BLaER1 treated with 17β-estradiol and CSF1 and Interleukin-3, amounts not matched to agents 10 nM and 100 nM (cell line): ENCODE results near the gene FLNB.

Source experiments
- H3K27ac ChIP-seq, 11 experiments: shearing (Covaris generic); formaldehyde crosslinking; 2 replicates each; pipeline ENCODE4 v1.8.1; 2022
- H3K27me3 ChIP-seq, 11 experiments: shearing (Covaris generic); formaldehyde crosslinking; 2 replicates each; pipeline ENCODE4 v1.8.1; 2022
- H3K36me3 ChIP-seq, 11 experiments: shearing (Covaris generic); formaldehyde crosslinking; 2 replicates each; pipeline ENCODE4 v1.8.1; 2022
- H3K4me1 ChIP-seq, 10 experiments: shearing (Covaris generic); formaldehyde crosslinking; 2 replicates each; pipeline ENCODE4 v1.8.1; 2022
- H3K4me2 ChIP-seq, 11 experiments: shearing (Covaris generic); formaldehyde crosslinking; 2 replicates each; pipeline ENCODE4 v1.8.1; 2022
- H3K4me3 ChIP-seq, 10 experiments: shearing (Covaris generic); formaldehyde crosslinking; 2 replicates each; pipeline ENCODE4 v1.8.1; 2022
- H3K9ac ChIP-seq, 11 experiments: shearing (Covaris generic); formaldehyde crosslinking; 2 replicates each; pipeline ENCODE4 v1.8.1; 2022
- H3K9me3 ChIP-seq, 11 experiments: shearing (Covaris generic); formaldehyde crosslinking; replicated peaks in 1 of 11; 2 replicates each; pipeline ENCODE4 v1.8.1; 2022
- H4K20me1 ChIP-seq, 11 experiments: shearing (Covaris generic); formaldehyde crosslinking; 2 replicates each; pipeline ENCODE4 v1.8.1; 2022
- Cebpa-rat ChIP-seq, 11 experiments: shearing (Covaris generic); IDR thresholded peaks; 2 replicates each; pipeline ENCODE4 v1.8.1; 2022

Gene FLNB

GRCh38 chr3:58084166-58084565 lies 75.9 kb downstream of the FLNB start:
- Histone ChIP-seq H3K9me3 (no peaks in the 10 kb centered on the region), H3K4me1 (peaks cover 54 to 70% (median 66%) of the 10 kb centered on the region in 10 experiments), H3K4me3 (no peak overlapping the region), H3K27me3 (no peaks in the 10 kb centered on the region), H4K20me1 (no peaks in the 10 kb centered on the region), H3K4me2 (peak overlapping the region in 3 of 11 experiments; percentile 26 to 39 (median 34); a peak in 4 of 22 replicates), H3K36me3 (peaks cover 0 to 47% (median 16%) of the 10 kb centered on the region in 11 experiments; a peak in 15 of 22 replicates), H3K9ac (no peak overlapping the region), H3K27ac (peak overlapping the region in 4 of 11 experiments; percentile 52 to 84 (median 78); a peak in 8 of 22 replicates)
- no peak for TF ChIP-seq Cebpa-rat (IDR thresholded peaks at IDR 0.05)

- Histone ChIP-seq H3K9me3 (no peaks in the 10 kb centered on the region), H4K20me1 (no peaks in the 10 kb centered on the region), H3K4me3 (no peak overlapping the region), H3K9ac (no peak overlapping the region), H3K27ac (peak overlapping the region in 4 of 11 experiments; percentile 18 to 81 (median 23); a peak in 4 of 22 replicates), H3K4me1 (peaks cover 49 to 62% (median 58%) of the 10 kb centered on the region in 10 experiments), H3K27me3 (no peaks in the 10 kb centered on the region), H3K4me2 (peak overlapping the region in 8 of 11 experiments; percentile 8 to 71 (median 38); a peak in 14 of 22 replicates), H3K36me3 (peaks cover 0 to 49% (median 19%) of the 10 kb centered on the region in 11 experiments; a peak in 15 of 22 replicates)
- TF ChIP-seq Cebpa-rat (IDR thresholded peaks at IDR 0.05) = no peak
Measured at GRCh38 chr3:58084788-58085543, 76.7 kb downstream of the FLNB start.

GRCh38 chr3:58085616-58086015 lies 77.4 kb downstream of the FLNB start:
- no peaks in the 10 kb centered on the region for H3K9me3 ChIP-seq
- H3K4me1 ChIP-seq = peaks cover 42 to 56% (median 51%) of the 10 kb centered on the region in 10 experiments
- no peak overlapping the region for H3K9ac ChIP-seq
- H3K27ac ChIP-seq = peak overlapping the region in 3 of 11 experiments; percentile 18 to 28 (median 18); a peak in 4 of 22 replicates
- no peaks in the 10 kb centered on the region for H3K27me3 ChIP-seq
- H3K36me3 ChIP-seq = peaks cover 0 to 53% (median 20%) of the 10 kb centered on the region in 11 experiments; a peak in 15 of 22 replicates
- no peaks in the 10 kb centered on the region for H4K20me1 ChIP-seq
- TF ChIP-seq Cebpa-rat (IDR thresholded peaks at IDR 0.05) = no peak
- H3K4me2 ChIP-seq = peak overlapping the region in 7 of 11 experiments; percentile 8 to 71 (median 39); a peak in 14 of 22 replicates
- no peak overlapping the region for H3K4me3 ChIP-seq

DNA sequence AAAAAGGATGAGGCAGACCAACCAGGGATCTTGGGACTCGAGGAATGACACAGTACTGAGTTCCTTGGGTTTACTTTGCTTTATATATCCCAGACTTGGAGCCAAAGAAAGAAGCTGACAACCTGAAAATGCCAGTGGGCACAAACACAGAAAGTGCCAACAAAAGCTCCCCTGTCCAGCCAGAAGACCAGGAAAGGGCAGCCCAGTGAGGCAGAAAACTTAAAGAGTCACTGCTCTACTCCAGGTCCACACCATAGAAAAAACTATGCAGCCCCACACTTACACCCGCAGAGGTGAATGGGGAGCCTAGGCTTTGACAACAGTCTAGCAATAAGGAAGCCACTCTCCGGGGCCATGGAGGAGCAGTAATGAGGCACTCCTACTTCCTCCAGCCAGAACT lies 80.3 kb downstream of the FLNB start:
- Histone ChIP-seq H3K9me3 (peaks cover 0 to 7% (median 0%) of the 10 kb centered on the region in 11 experiments; a peak in 7 of 22 replicates), H3K27ac (no peak overlapping the region), H3K4me2 (no peak overlapping the region), H3K4me3 (no peak overlapping the region), H3K27me3 (no peaks in the 10 kb centered on the region), H3K36me3 (peaks cover 0 to 64% (median 26%) of the 10 kb centered on the region in 11 experiments; a peak in 16 of 22 replicates), H4K20me1 (no peaks in the 10 kb centered on the region; a peak in 1 of 22 replicates), H3K4me1 (peaks cover 14 to 33% (median 25%) of the 10 kb centered on the region in 10 experiments; a peak in 19 of 20 replicates), H3K9ac (no peak overlapping the region)
- TF ChIP-seq Cebpa-rat (IDR thresholded peaks at IDR 0.05) = no peak

GRCh38 chr3:58090351-58090750 lies 82.1 kb downstream of the FLNB start:
- no peaks in the 10 kb centered on the region for H3K27me3 ChIP-seq
- H3K9me3 ChIP-seq = peaks cover 0 to 8% (median 0%) of the 10 kb centered on the region in 11 experiments; a peak in 7 of 22 replicates
- H3K4me1 ChIP-seq = peaks cover 4 to 21% (median 10%) of the 10 kb centered on the region in 10 experiments; a peak in 18 of 20 replicates
- no peak overlapping the region for H3K4me3 ChIP-seq
- H3K27ac ChIP-seq = no peak overlapping the region
- peaks cover 0 to 71% (median 35%) of the 10 kb centered on the region in 11 experiments; a peak in 17 of 22 replicates for H3K36me3 ChIP-seq
- H3K4me2 ChIP-seq = no peak overlapping the region
- peaks cover 0 to 5% (median 0%) of the 10 kb centered on the region in 11 experiments; a peak in 1 of 22 replicates for H4K20me1 ChIP-seq
- no peak for TF ChIP-seq Cebpa-rat (IDR thresholded peaks at IDR 0.05)
- no peak overlapping the region for H3K9ac ChIP-seq

DNA sequence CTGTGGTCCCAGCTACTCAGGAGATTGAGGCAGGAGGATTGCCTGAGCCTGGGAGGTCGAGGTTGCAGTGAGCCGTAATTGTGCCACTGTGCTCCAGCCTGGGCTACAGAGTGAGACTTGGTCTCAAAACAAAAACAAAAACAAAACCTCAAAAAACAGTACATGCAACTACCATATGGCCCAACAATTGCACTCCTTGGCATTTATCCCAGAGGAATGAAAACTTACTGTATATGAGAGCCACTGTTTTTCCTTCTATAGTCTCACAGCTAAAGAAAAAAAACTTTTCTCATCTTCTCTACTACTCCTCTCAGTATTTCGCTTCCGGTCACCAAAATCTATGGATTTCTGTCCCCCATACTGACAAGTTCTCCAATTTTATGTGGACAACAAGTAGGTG lies 84.3 kb downstream of the FLNB start:
- Histone ChIP-seq H3K9me3 (peaks cover 0 to 8% (median 0%) of the 10 kb centered on the region in 11 experiments; a peak in 7 of 22 replicates), H3K27me3 (no peaks in the 10 kb centered on the region), H3K27ac (no peak overlapping the region), H3K9ac (no peak overlapping the region), H3K4me1 (peaks cover 0 to 12% (median 2%) of the 10 kb centered on the region in 10 experiments; a peak in 6 of 20 replicates), H4K20me1 (peaks cover 0 to 5% (median 0%) of the 10 kb centered on the region in 11 experiments; a peak in 1 of 22 replicates), H3K36me3 (peaks cover 11 to 72% (median 51%) of the 10 kb centered on the region in 11 experiments; a peak in 21 of 22 replicates), H3K4me2 (no peak overlapping the region), H3K4me3 (no peak overlapping the region)
- no peak for TF ChIP-seq Cebpa-rat (IDR thresholded peaks at IDR 0.05)

GRCh38 chr3:58093574-58094195 lies 85.5 kb downstream of the FLNB start:
- Histone ChIP-seq H4K20me1 (peaks cover 0 to 5% (median 0%) of the 10 kb centered on the region in 11 experiments; a peak in 1 of 22 replicates), H3K4me1 (peaks cover 0 to 12% (median 2%) of the 10 kb centered on the region in 10 experiments; a peak in 6 of 20 replicates), H3K9me3 (peaks cover 0 to 8% (median 0%) of the 10 kb centered on the region in 11 experiments; a peak in 7 of 22 replicates), H3K27ac (0 out of 22 replicates have a peak overlapping the region, but pooled peaks of 1 of the 11 experiments have one; percentile 14), H3K9ac (no peak overlapping the region), H3K27me3 (no peaks in the 10 kb centered on the region), H3K36me3 (peaks cover 17 to 72% (median 52%) of the 10 kb centered on the region in 11 experiments), H3K4me2 (0 out of 22 replicates have a peak overlapping the region, but pooled peaks of 2 of the 11 experiments have one; percentile 0 to 26), H3K4me3 (no peak overlapping the region)
- TF ChIP-seq Cebpa-rat (IDR thresholded peaks at IDR 0.05) = no peak

GRCh38 chr3:58094657-58095056 lies 86.4 kb downstream of the FLNB start:
- Histone ChIP-seq H3K9ac (no peak overlapping the region), H4K20me1 (peaks cover 0 to 5% (median 0%) of the 10 kb centered on the region in 11 experiments; a peak in 2 of 22 replicates), H3K9me3 (peaks cover 0 to 8% (median 0%) of the 10 kb centered on the region in 11 experiments; a peak in 7 of 22 replicates), H3K27ac (0 out of 22 replicates have a peak overlapping the region, but pooled peaks of 1 of the 11 experiments have one; percentile 12), H3K27me3 (no peaks in the 10 kb centered on the region), H3K4me2 (no peak overlapping the region), H3K4me1 (peaks cover 0 to 12% (median 2%) of the 10 kb centered on the region in 10 experiments; a peak in 6 of 20 replicates), H3K36me3 (peaks cover 27 to 77% (median 60%) of the 10 kb centered on the region in 11 experiments), H3K4me3 (no peak overlapping the region)
- TF ChIP-seq Cebpa-rat (IDR thresholded peaks at IDR 0.05) = no peak
